Ovary (tissue), 9 donors: ENCODE results near the gene BLTP3A. TPM values are rescaled to one million over a fixed set of nuclear protein-coding genes. Genes with fewer than 3 reads are reported as not detected.
"Not testable (repeated sequence)": the region's sequence is repeated elsewhere in the genome, so short reads cannot be mapped to it uniquely, and the experiment has no call there.

Source experiments
- DNase-seq, 5 donors: peaks; one replicate each; pipeline ENCODE4 v3.0.0-alpha.2; 2019 to 2020
- H3K27ac ChIP-seq, 2 donors: fragments of 200-600 bp; one replicate each; pipeline versions ENCODE4 v1.5.1 to v1.8.0; 2019 to 2022
- H3K27me3 ChIP-seq: fragments of 200-600 bp; one replicate; pipeline ENCODE4 v1.8.0; 2022
- H3K36me3 ChIP-seq: fragments of 200-600 bp; sonication (generic); one replicate; pipeline ENCODE4 v1.5.1; 2019
- H3K4me1 ChIP-seq: one replicate; pipeline ENCODE4 v1.8.1; 2013; ENCODE audit warnings: mild to moderate bottlenecking, moderate library complexity; ENCODE audit not compliant: insufficient read depth
- H3K4me3 ChIP-seq: fragments of 200-600 bp; sonication (generic); one replicate; pipeline ENCODE4 v1.5.1; 2017
- H3K9me3 ChIP-seq, 2 donors: fragments of 200-600 bp in 1 of 2; sonication (generic) in 1 of 2; one replicate each; pipeline versions ENCODE4 v1.5.1 to v1.8.1; 2013 to 2019; ENCODE audit warnings: mild to moderate bottlenecking in 1 of 2, moderate library complexity in 1 of 2
- EP300 ChIP-seq: sonication (generic); formaldehyde crosslinking; IDR thresholded peaks from one replicate; pipeline ENCODE4 v1.6.1; 2017; ENCODE audit warnings: antibody characterized with exemption
- POLR2A ChIP-seq: fragments of 450-650 bp; IDR thresholded peaks from one replicate; pipeline ENCODE4 v1.6.1; 2017; ENCODE audit warnings: antibody characterized with exemption, mild to moderate bottlenecking, moderate library complexity
- WGBS, 3 donors: extraction: QIAGEN DNeasy Blood & Tissue Kit in 1 of 3; methylation state at CpG; one replicate each; pipeline versions ENCODE4 v1.1.5 to v1.1.7; 2013 to 2017; 5-methylcytosine and 5-hydroxymethylcytosine counted together
- intact Hi-C, 4 donors: fragments of 100-400 bp; cut with DNase I; formaldehyde crosslinking; loops; one replicate each; pipeline versions ENCODE4 v1.11.0 to v1.15.1; 2022 to 2023
- polyA plus RNA-seq, 2 donors: library from polyadenylated mRNA; stranded (reverse); fragments of 200-250 nt in 1 of 2; fragments of 350-450 nt in 1 of 2; fragmentation: Illumina TruSeq in 1 of 2; extraction: RNeasy Lipid Tissue Mini Kit (QIAGEN cat#74804) in 1 of 2; gene quantifications; one replicate each; pipeline ENCODE4 v1.2.3, GENCODE V29; 2013 to 2014
- total RNA-seq, 7 donors: library from RNA; depleted of rRNA in 2 of 7; stranded (reverse); fragments of >200 nt in 2 of 7; fragmentation: NEBNext Ultra II Directional in 3 of 7; extraction: Animal tissue kit (Norgen Biotek cat#: 25700) in 3 of 7; gene quantifications; one replicate each; pipeline versions ENCODE4 v1.1.0 to v1.2.4, GENCODE V29; 2016 to 2023
- TF ChIP-seq, protein P1 (sequence below), 3 donors: fragments of 450-650 bp in 2 of 3; fragments of 200-600 bp in 1 of 3; IDR thresholded peaks; one replicate each; pipeline versions ENCODE4 v1.5.1 to v1.8.0; 2016 to 2022; ENCODE audit warnings: antibody characterized with exemption in 3 of 3, mild to moderate bottlenecking in 1 of 3
- donor health status: DM: no; HTN: no; CAD: no; lungs with moderate emphysema.
- donor health status: DM: no; HTN: no; CAD: no.
- donor health status: Bipolar disorder and iron deficiency.
- donor health status: DM: yes; HTN: yes; CAD: no.
- donor health status: DM: no; HTN: no; CAD: no.
- donor health status: DM: yes; HTN: yes; CAD: no.

Gene BLTP3A
- total and polyA plus RNA-seq, 9 donors, result 2.7 to 18.1 (median 7.5) TPM

DNA sequence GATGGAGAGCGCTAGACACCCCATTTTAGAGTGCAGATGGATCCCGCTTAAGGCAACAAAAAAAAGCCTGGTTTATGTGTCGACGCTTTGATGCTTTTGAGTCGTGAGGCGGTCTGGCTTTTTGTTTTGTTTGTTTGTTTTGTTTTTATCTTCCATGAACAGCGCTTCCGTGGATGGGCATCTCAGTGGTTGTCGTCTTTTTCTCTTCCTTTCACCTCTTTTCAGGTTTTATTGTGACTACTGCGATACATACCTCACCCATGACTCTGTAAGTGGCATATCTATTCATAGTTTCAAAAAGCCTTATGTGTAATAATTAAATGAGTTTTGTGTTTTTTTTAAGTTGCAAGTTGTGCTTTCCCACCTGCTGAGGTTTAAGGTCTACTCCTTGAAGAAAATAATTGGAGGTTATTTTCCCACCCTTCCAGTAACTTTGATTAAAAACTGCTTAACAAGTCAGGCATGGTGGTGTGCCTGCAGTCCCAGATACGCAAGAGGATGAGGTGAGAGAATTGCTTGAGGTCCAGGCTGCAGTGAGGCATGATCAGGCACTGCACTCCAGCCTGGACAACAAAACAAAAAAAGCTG lies 34.1 kb upstream of the BLTP3A start:
- Histone ChIP-seq H3K27ac (peak overlapping the region in 1 of 2 donors; percentile 95), H3K4me3 (peak overlapping the region; percentile 84), H3K9me3 (no peaks in the 10 kb centered on the region), H3K36me3 (no peaks in the 10 kb centered on the region), H3K4me1 (peaks cover 5% of the 10 kb centered on the region), H3K27me3 (no peaks in the 10 kb centered on the region)
- DNase-seq, result no peak
- TF ChIP-seq EP300 (no peak), POLR2A (no peak)
- TF ChIP-seq, protein P1, sequence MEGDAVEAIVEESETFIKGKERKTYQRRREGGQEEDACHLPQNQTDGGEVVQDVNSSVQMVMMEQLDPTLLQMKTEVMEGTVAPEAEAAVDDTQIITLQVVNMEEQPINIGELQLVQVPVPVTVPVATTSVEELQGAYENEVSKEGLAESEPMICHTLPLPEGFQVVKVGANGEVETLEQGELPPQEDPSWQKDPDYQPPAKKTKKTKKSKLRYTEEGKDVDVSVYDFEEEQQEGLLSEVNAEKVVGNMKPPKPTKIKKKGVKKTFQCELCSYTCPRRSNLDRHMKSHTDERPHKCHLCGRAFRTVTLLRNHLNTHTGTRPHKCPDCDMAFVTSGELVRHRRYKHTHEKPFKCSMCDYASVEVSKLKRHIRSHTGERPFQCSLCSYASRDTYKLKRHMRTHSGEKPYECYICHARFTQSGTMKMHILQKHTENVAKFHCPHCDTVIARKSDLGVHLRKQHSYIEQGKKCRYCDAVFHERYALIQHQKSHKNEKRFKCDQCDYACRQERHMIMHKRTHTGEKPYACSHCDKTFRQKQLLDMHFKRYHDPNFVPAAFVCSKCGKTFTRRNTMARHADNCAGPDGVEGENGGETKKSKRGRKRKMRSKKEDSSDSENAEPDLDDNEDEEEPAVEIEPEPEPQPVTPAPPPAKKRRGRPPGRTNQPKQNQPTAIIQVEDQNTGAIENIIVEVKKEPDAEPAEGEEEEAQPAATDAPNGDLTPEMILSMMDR (IDR thresholded peaks at IDR 0.05), result no peak
- 6 to 8% (median 8%) methylated on average over 11 of the region's 11 CpGs for WGBS, 3 donors
- intact Hi-C loops, result loop anchor here in 2 of 4 donors (5.0 kb wide), 2 partner anchors 60 to 130 kb away; partner anchors contain the start of genes ANKS1A (in 1 of the 2), ILRUN (in 1 of the 2) and TAF11 (in 1 of the 2)

- Histone ChIP-seq H3K36me3 (no peaks in the 10 kb centered on the region), H3K9me3 (no peaks in the 10 kb centered on the region), H3K27ac (no peak overlapping the region), H3K4me3 (no peak overlapping the region), H3K27me3 (no peaks in the 10 kb centered on the region), H3K4me1 (peaks cover 5% of the 10 kb centered on the region)
- intact Hi-C loops, result no loop called here
- TF ChIP-seq POLR2A, result no peak
- TF ChIP-seq, protein P1 (IDR thresholded peaks at IDR 0.05), result no peak
- no peak for TF ChIP-seq EP300
- WGBS, 3 donors, result 86 to 92% (median 91%) methylated on average over 8 of the region's 8 CpGs
- no peak for DNase-seq
Observed at GRCh38 chr6:34760108-34760507, 31.8 kb upstream of the BLTP3A start.

- H3K9me3 ChIP-seq, intact Hi-C loops, H3K36me3 ChIP-seq, H3K27me3 ChIP-seq, H3K4me3 ChIP-seq, H3K4me1 ChIP-seq, H3K27ac ChIP-seq, DNase-seq: not testable (repeated sequence)
- 82 to 85% (median 83%) methylated on average over 5 of the region's 5 CpGs for WGBS, 3 donors
Observed at GRCh38 chr6:34761681-34762080, 30.2 kb upstream of the BLTP3A start.

- H3K27ac ChIP-seq, result no peak overlapping the region
- no peaks in the 10 kb centered on the region for H3K4me1 ChIP-seq
- H3K9me3 ChIP-seq, result no peaks in the 10 kb centered on the region
- no peaks in the 10 kb centered on the region for H3K27me3 ChIP-seq
- WGBS, 3 donors, result 88 to 96% (median 93%) methylated on average over 1 of the region's 1 CpG
- DNase-seq, result no peak
- TF ChIP-seq EP300 (no peak), POLR2A (no peak)
- TF ChIP-seq, protein P1 (IDR thresholded peaks at IDR 0.05), result no peak
- H3K36me3 ChIP-seq, result no peaks in the 10 kb centered on the region
- H3K4me3 ChIP-seq, result no peak overlapping the region
- intact Hi-C loops, result no loop called here
Observed at GRCh38 chr6:34768148-34768547, 23.7 kb upstream of the BLTP3A start.

DNA sequence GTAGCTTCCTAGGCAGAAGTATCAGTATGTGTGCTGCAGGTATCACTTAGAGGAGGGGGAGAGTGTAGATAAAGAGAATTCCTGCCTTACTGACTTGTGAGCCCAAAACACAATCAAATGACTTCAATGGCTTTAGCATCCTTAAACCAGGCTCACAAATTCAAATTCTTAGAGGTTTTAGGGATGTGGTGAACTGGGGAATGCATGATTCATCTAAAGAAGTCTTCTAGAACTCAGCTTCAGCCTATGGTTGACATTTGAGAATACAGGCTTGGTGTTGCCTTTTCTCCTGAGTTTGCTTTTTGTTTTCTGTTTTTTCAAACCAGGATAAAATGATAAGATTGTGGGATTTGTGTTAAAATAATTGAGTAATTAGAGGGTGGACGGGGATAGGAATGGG lies 20.2 kb upstream of the BLTP3A start:
- Histone ChIP-seq H3K36me3 (no peaks in the 10 kb centered on the region), H3K9me3 (no peaks in the 10 kb centered on the region), H3K27me3 (no peaks in the 10 kb centered on the region), H3K4me3 (no peak overlapping the region), H3K4me1 (no peaks in the 10 kb centered on the region), H3K27ac (no peak overlapping the region)
- no peak for DNase-seq
- WGBS, 3 donors, result 90 to 98% (median 96%) methylated on average over 1 of the region's 1 CpG
- TF ChIP-seq POLR2A, result no peak
- TF ChIP-seq EP300, result no peak
- TF ChIP-seq, protein P1 (IDR thresholded peaks at IDR 0.05), result no peak
- intact Hi-C loops, result no loop called here
